HT-29 (cell line): Measurements from ENCODE around the gene SCFD2. TPM values are rescaled to one million over a fixed set of nuclear protein-coding genes. Genes with fewer than 3 reads are reported as not detected.
"Not testable (repeated sequence)": the region's sequence is repeated elsewhere in the genome, so short reads cannot be mapped to it uniquely, and the experiment has no call there.

ENCODE experiments used
- DNase-seq: peaks from one replicate; pipeline ENCODE4 v3.0.0-alpha.2; 2015; ENCODE audit warnings: low spot score
- total RNA-seq: library from RNA; depleted of rRNA; stranded (reverse); fragments of >200 nt; shearing (Covaris generic); gene quantifications from 2 replicates; pipeline ENCODE4 v1.2.3, GENCODE V29; 2014

The SCFD2 gene
- total RNA-seq, 1 experiment from 2014 or later, result 33.1 TPM

GRCh38 chr4:53105313-53105712 is 260.5 kb downstream of the SCFD2 start:
- no peak for DNase-seq

DNA sequence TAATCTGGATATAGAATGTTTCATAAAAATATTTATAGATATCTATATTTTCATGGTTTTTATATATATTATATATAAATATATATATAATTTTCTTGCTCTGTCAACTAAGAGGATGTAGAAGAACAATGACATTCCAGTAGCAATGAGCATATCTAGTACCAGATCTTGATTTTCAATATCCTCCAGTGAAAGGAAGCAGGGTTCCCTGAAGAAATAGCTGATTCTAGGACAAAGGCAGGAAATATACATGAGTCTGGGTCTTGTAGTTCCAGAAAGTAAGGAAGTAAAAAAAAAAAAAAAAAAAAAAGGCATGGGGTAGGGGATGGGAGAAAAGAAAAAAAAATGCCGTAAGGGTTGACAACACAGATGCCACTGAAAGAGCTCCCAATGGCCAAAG is 262.4 kb downstream of the SCFD2 start:
- DNase-seq, result no peak

DNA sequence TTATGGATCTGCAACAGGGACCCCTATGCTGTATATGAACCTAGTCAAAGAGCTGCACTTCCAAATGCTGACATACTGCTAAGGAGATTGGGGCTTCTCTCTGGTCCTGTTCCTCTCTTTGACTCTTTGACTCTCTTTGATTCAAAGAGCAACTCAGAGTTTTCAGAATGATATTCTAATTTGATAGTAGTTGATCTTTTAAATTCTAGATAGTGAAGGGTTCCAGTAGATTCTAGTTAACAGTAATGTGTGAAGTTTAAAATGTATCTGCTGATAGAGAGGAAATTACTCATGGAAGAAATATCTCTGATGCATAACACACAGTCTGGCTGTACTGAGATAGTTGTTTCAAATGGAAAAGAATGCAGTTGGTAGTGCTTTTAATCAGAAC is 264.7 kb downstream of the SCFD2 start:
- DNase-seq, result no peak

- no peak for DNase-seq
Observed at GRCh38 chr4:53100501-53101190, 265.2 kb downstream of the SCFD2 start.

DNA sequence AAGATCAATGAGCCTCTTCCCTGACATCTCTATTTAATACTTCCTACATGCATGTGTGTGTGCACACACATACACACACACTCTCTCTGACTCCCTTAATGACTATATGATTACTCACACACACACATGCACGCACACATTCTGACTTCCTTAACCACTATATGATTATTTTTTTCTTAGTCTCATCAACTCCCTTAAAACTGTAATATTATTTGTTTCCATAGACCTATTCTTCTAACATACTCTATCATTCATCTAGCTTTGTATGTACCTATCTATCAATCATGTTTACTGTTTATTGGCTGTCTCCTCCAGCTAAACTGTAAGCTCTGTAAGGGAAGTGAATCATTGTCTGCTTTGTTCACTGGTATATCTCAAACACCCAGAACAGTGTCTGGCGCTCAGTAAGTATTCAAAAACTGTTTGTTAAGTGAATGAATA is 267.2 kb downstream of the SCFD2 start:
- no peak for DNase-seq

- DNase-seq, result no peak
Observed at GRCh38 chr4:53094040-53094439, 271.8 kb downstream of the SCFD2 start.

DNA sequence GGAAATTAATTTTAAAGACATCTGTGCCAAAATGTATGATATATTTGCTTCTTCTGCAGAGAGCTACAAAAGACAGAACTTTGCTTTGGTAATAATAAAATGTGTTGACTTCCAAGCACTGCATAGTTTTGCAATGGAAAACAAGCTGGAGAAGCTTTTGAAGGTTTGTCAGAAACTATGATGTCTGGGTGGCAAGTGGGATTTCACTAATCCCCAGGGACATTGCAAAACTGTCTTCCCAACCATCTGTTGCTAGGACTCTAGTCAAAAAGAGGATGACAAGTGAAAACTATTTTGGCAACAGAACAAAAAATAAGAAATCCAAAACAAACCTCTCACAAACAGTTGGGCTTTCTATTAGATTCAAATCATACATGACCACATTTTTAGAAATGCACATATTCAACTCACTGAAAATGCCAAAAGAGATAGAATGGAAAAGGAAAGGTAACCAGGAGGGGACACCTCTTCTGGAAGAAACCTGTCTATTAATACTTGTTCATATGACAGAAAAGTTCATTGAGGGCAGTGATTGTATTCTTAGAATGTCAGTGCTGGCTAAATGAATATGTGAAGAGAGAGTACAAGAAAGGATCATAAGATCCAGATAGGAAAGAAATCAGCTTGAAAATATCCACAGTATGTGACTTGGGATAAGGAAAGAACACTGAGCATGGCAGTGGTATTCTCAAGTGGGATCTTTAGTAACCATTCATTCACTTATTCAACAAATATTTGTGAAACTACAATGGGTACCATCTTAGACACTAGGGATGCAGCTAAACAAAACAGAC is 275.7 kb downstream of the SCFD2 start:
- DNase-seq, result no peak

DNA sequence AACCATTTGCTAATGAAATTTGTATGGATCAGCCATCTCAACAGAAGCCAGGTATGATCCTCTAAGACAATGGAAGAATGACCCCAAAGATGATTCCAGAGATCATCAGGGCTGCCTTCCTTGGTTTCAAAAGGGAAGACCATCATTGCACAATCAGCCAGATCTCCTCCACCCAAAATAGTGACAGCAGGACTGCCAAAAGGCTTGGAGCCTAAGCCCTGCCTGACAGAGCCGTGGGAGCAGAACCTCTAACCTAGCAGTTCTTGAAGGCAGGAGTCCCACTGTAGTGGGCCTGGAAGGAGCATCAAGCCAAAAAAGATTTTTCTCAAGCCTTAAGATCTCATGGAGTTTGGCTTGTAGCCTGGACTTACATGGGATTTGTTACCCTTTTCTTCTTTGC is 277.7 kb downstream of the SCFD2 start:
- DNase-seq, result no peak

DNA sequence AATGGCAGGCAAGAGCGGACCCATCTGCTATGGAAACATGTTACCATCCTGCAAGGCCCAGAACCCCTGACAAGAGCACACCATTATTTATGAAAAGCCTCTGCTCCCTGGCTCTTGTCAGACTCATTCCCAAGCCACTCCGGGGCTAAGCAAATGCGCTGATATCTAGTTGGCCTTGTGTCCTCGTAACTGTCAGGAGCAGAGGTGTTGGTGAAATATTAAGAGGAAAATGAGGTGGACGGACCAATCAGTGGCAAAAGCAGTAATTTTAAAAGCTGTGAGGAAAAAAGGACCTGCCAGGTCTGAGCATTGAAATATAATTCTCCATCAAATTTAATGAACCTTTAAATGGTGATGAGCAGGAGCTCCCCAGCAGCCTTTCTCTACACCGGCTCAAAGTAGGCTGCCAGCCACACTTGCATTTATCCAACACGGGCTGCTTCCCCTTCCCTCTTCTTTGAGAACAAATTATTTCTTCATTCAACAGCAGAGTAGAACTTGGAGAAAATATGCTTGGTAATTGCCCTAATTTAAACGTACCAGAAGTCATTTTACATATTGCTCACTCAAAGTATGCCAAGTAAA is 289.4 kb downstream of the SCFD2 start:
- DNase-seq, result no peak

GRCh38 chr4:53075162-53075785 is 290.6 kb downstream of the SCFD2 start:
- DNase-seq, result no peak

DNA sequence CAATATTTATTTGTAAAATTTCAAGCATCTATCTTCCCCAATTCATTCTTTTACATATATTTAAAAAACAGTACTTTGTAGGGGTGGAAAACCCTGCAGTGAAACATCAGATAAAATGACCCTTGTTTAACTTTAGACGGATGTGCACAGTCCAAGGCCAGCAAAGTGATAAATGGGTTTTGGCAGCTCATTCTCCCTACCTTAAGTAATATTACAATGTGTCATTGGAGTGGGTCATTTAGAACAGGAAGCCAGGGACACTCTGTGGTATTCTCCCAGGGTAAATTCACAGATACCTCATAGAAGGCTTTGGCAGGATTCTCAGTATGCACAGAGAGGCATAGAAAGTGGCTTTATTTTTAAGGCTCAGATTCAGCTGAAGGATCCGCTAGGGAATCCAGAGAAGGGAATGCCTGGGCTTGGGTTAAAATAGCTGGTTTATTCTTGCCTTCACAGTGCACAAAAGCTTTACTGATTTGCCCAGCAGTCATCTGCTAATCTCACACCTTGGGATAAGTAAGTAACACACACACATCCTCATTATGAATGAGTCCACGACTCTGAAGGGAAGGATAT is 297.0 kb downstream of the SCFD2 start:
- DNase-seq, result no peak

- no peak for DNase-seq
Observed at GRCh38 chr4:53067125-53067802, 298.6 kb downstream of the SCFD2 start.

- peak; percentile 43 for DNase-seq
Observed at GRCh38 chr4:53066155-53066554, 299.7 kb downstream of the SCFD2 start.

DNA sequence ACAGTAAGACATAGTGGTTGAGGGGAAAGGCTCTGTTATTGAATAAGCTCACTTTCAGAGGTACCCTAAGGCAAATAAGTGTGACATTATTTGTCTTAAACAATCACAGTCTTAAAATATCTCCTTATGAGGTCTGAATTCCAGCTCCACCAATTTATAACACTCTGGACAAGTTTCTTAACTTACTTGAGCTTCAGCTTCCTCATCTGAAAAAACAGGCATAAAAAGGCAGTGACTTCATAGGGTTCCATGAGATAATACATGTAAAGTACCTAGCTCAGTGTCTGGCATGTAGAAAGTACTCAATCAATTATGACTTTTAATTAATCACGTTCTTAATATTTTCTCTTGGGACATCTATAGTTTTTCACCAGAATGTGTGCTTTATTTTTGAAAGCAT is 301.3 kb downstream of the SCFD2 start:
- no peak for DNase-seq

- DNase-seq, result no peak
Observed at GRCh38 chr4:53061091-53061850, 304.6 kb downstream of the SCFD2 start.

DNA sequence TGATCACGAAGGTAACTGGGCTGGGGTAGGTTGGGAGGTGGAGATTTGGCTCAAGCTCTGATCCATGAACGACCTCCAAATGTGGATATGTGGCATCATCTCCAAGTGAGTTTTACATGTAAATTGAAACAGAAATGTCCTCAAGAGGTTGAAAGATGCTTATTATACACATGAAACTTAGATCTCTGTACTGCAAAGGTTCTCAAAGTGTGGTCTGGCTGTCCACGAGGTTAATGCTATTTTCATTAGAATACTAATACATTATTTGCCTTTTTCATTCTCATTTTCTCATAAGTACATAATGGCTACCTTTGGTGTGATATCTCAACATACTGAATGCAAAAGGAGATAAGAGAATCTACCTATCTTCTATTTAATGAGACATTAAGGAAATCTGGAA is 305.6 kb downstream of the SCFD2 start:
- no peak for DNase-seq

DNA sequence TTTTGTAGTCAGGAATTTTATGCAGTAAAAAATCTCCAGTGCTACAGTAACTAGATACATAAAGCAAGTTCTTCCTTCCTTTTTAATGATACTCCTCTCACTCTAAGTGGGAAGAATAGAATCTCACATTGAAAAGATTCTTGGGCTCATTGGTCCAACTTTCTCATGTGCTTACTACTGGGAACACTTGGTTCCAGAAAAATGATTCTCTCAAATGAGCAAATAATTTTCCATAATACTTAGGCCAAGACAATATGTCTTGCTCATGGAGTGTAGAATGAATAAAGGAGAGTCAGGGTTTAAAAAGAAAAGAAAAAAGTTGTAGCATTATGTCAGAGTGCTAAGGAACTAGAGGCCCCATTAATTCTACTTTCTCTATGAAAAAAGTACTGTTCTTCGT is 306.0 kb downstream of the SCFD2 start:
- no peak for DNase-seq

DNA sequence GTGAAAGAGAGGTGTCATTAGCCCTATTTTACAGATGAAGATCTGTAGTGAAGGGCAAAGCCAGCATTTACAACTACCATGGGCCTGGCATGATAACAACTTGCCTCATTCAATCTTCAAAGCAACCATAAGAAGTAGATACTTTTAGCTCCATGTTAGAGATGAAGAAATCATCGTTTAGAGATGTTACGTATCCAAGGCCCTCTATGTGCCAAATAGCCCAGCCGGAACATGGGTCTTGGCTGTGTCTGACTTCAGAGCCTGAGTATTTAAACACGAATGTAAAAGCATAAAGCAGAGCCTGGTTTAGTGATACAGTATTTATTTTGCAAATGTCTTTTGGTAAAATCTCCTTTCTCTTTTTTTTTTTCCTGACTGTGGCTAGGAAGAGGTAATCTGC is 306.6 kb downstream of the SCFD2 start:
- no peak for DNase-seq

DNA sequence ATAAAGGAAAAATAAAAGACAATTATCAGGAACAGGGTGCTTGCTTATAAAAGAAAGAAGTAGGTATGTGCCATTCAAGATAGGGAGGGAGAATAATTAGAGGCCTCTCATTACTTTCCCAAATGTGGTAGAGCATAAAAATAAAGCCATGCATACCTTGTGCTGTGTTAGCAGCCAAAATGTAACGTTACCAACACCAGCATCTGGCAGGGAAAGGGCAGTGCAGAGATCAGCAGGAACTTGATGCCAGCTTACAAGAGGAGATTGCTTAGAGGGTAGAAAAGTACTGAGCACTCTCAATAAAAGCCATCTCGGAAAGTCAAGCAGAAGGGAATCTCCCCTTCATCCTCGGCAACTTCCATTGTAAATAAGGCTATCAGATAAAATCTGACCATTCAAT is 308.2 kb downstream of the SCFD2 start:
- no peak for DNase-seq

GRCh38 chr4:53057108-53057507 is 308.8 kb downstream of the SCFD2 start:
- DNase-seq, result not testable (repeated sequence)
